Spinal cord (tissue), 10 donors: ENCODE measurements around the gene SLC44A1. TPM values are rescaled to one million over a fixed set of nuclear protein-coding genes. Genes with fewer than 3 reads are reported as not detected.

Experiments used
- DNase-seq, 6 donors: peaks; one replicate each; pipeline versions ENCODE4 v3.0.0 to v3.0.0-alpha.2; 2013 to 2015; ENCODE audit warnings: low spot score in 6 of 6, low read depth in 4 of 6
- H3K27ac ChIP-seq: one replicate; pipeline ENCODE4 v1.5.1; 2013; ENCODE audit warnings: low read depth, low read length, control low read depth
- H3K27me3 ChIP-seq: one replicate; pipeline ENCODE4 v1.6.1; 2013; ENCODE audit warnings: low read length; ENCODE audit not compliant: control insufficient read depth, insufficient read depth
- H3K36me3 ChIP-seq: one replicate; pipeline ENCODE4 v1.6.1; 2013; ENCODE audit warnings: low read length; ENCODE audit not compliant: control insufficient read depth, insufficient read depth
- H3K4me1 ChIP-seq: one replicate; pipeline ENCODE4 v1.6.1; 2013; ENCODE audit warnings: low read length; ENCODE audit not compliant: control insufficient read depth, insufficient read depth
- H3K4me3 ChIP-seq: one replicate; pipeline ENCODE4 v1.5.1; 2013; ENCODE audit warnings: low read depth, low read length, control low read depth
- H3K9me3 ChIP-seq: one replicate; pipeline ENCODE4 v1.6.1; 2013; ENCODE audit warnings: low read length; ENCODE audit not compliant: control insufficient read depth, insufficient read depth
- WGBS: methylation state at CpG from one replicate; pipeline ENCODE4 v1.1.5; 2013; ENCODE audit warnings: missing lambda C conversion rate; ENCODE audit not compliant: insufficient coverage; 5-methylcytosine and 5-hydroxymethylcytosine counted together
- polyA plus RNA-seq, 2 donors: library from polyadenylated mRNA; unstranded; fragments of 120-200 nt; gene quantifications; one replicate each; pipeline ENCODE4 v1.2.1, GENCODE V29; 2013; ENCODE audit not compliant: insufficient read length in 2 of 2
- total RNA-seq, 2 donors: library from RNA; depleted of rRNA in 1 of 2; stranded (reverse); fragments of 120-200 nt in 1 of 2; fragments of >200 nt in 1 of 2; gene quantifications; one replicate each; pipeline versions ENCODE4 v1.2.3 to v1.2.4, GENCODE V29; 2013 to 2014
- donor health status: healthy.

Gene SLC44A1
- total and polyA plus RNA-seq, 4 donors = 111 to 173 (median 147) TPM

DNA sequence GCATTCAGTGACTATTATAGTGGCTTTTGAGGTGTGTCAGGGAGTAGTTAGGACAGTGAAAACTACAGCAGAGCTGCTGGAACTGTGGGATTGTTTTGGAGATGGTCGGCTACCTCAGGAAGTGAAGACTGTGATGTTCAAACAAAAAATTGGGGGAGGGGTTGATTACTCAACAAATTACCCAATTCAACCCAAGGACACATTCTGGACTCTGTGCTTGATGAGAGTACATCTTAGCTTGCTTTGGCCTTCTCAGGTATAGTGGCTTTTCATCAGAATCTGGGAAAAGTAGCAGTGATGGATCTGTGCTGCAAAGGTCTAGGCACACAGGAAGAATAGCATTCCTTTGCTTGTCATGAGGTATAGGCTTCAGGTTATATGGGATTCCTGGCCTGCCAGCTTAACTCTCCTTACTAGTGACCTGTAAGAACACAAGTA lies 47.0 kb downstream of the SLC44A1 start:
- H3K27me3 ChIP-seq = no peaks in the 10 kb centered on the region
- H3K36me3 ChIP-seq = no peaks in the 10 kb centered on the region
- WGBS = no CpG with 5 or more reads among the region's 1 CpG
- H3K4me1 ChIP-seq = peaks cover 4% of the 10 kb centered on the region
- no peak overlapping the region for H3K4me3 ChIP-seq
- DNase-seq = no peak
- H3K27ac ChIP-seq = no peak overlapping the region
- no peaks in the 10 kb centered on the region for H3K9me3 ChIP-seq

DNA sequence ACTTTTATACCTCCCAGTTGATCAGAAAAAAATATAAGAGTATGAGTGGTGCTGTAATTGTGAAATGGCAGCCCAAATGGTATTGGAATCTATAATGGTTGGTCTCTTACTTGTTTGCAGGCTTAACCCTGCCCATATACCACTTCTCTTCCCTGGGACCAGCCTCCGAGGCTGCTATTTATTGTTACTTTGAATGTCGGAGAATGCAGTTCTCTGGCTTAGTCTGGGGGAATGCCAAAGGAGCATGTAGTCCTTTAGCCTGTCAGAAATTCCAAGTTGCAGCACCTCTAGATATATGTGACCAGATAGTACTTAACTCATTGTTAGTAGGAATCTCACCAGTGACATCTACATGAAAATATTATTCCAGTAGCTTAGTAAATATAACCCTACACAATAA lies 47.5 kb downstream of the SLC44A1 start:
- Histone ChIP-seq H3K27ac (no peak overlapping the region), H3K27me3 (no peaks in the 10 kb centered on the region), H3K9me3 (no peaks in the 10 kb centered on the region), H3K4me1 (peaks cover 4% of the 10 kb centered on the region), H3K36me3 (no peaks in the 10 kb centered on the region), H3K4me3 (no peak overlapping the region)
- no peak for DNase-seq
- WGBS = no CpG with 5 or more reads among the region's 2 CpGs

DNA sequence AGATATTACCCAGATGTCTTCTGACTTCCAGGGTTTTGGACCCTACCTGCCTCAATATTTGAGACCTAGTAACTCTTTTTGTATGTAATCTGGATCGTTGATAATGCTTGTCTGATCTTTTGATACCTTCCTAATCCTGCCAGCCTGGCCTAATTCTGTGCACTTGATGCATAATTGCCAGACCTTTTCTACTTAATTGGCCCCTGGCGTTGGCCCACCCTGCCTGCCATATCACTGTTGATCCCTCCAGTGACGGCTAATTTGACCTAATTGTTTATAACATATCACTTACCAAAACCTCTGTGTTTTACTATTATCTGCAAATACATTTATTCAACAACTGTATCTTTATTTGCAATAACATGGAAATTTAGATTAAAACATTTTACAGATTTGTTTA lies 49.0 kb downstream of the SLC44A1 start:
- 61% methylated on average over 2 of the region's 3 CpGs for WGBS
- H3K4me3 ChIP-seq = no peak overlapping the region
- peaks cover 11% of the 10 kb centered on the region for H3K4me1 ChIP-seq
- no peak for DNase-seq
- H3K9me3 ChIP-seq = no peaks in the 10 kb centered on the region
- H3K27me3 ChIP-seq = no peaks in the 10 kb centered on the region
- no peak overlapping the region for H3K27ac ChIP-seq
- no peaks in the 10 kb centered on the region for H3K36me3 ChIP-seq

DNA sequence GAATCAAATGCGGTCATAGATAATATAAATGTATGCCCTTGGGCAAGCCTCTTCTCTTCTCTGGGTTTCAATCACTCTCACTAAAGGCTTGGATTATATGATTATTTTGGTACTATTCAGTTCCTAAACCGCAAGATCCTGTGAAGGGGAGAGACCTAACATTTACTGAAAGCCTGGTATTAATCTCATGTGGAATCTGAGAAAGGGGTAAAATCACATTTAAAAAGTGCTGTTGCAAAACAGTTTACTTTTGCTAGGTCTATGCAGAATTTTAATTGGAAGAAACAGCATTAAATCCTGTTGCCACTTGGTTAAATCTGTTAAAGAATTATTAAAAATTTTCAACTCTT lies 50.7 kb downstream of the SLC44A1 start:
- Histone ChIP-seq H3K27me3 (no peaks in the 10 kb centered on the region), H3K9me3 (no peaks in the 10 kb centered on the region), H3K4me3 (no peak overlapping the region), H3K36me3 (peaks cover 4% of the 10 kb centered on the region), H3K4me1 (peaks cover 11% of the 10 kb centered on the region), H3K27ac (no peak overlapping the region)
- DNase-seq = no peak
- no CpG with 5 or more reads among the region's 2 CpGs for WGBS

DNA sequence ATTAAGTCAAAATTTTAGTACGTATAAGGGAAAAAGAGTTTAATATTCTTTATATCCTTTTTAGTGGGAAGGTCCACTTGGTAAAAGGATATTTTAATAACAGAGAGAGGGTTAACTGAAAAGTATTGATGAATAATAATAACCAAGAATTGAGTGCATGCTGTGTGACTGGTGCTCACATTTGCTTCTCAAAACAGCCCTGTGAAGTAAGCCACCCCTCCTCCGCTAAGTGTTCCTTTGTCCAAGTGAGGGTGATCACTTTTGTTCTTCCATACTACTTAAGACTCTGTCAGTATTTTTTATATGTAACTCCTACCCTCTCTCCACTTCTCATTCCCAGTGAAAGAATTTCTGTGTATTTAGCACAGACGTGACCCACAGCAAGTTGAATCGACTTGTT lies 51.5 kb downstream of the SLC44A1 start:
- no CpG with 5 or more reads among the region's 4 CpGs for WGBS
- Histone ChIP-seq H3K9me3 (no peaks in the 10 kb centered on the region), H3K36me3 (peaks cover 4% of the 10 kb centered on the region), H3K4me1 (peaks cover 11% of the 10 kb centered on the region), H3K4me3 (no peak overlapping the region), H3K27ac (peak overlapping the region; percentile 65), H3K27me3 (no peaks in the 10 kb centered on the region)
- no peak for DNase-seq

DNA sequence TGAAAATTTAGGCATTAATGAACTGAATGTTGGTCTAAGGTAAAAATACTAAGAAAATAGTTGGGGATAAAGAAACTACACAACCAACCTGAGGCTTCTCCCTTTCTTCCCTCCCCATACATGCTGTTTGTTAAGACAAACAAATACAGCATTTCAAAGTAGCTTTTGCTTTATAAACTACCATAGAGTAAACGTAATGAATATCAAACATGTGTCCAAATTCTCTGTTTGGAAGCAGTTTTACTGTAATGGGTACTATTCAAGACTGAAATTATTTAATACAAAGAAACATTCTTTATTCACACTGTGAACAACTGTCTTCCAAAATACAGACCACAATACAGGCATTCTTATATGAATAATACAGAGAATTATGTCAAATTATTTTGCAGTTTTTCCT lies 52.0 kb downstream of the SLC44A1 start:
- H3K27ac ChIP-seq = peak overlapping the region; percentile 65
- no peak overlapping the region for H3K4me3 ChIP-seq
- peaks cover 4% of the 10 kb centered on the region for H3K36me3 ChIP-seq
- peaks cover 11% of the 10 kb centered on the region for H3K4me1 ChIP-seq
- DNase-seq = no peak
- WGBS = no CpG with 5 or more reads among the region's 1 CpG
- H3K27me3 ChIP-seq = no peaks in the 10 kb centered on the region
- H3K9me3 ChIP-seq = no peaks in the 10 kb centered on the region

DNA sequence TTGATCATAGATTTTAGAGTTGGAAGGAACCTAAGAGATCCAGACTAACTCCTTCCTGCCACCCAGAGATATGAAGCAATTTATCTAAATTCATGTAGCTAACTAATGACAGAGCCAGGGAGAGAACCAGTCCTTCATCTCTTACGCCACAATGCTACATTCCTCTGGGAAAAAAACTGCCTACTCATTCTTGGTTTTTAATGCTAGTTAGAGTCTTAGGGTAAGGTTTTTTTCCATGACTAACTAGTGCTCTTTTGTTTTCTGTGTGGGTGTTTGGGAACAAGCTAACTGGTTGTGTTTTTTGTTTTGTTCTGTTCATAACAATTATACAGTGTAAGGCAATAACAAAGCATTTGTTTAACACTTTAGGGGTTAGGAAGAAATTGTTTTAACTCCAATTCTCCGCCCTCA lies 52.4 kb downstream of the SLC44A1 start:
- DNase-seq = peak in 1 of 6 donors; percentile 23

DNA sequence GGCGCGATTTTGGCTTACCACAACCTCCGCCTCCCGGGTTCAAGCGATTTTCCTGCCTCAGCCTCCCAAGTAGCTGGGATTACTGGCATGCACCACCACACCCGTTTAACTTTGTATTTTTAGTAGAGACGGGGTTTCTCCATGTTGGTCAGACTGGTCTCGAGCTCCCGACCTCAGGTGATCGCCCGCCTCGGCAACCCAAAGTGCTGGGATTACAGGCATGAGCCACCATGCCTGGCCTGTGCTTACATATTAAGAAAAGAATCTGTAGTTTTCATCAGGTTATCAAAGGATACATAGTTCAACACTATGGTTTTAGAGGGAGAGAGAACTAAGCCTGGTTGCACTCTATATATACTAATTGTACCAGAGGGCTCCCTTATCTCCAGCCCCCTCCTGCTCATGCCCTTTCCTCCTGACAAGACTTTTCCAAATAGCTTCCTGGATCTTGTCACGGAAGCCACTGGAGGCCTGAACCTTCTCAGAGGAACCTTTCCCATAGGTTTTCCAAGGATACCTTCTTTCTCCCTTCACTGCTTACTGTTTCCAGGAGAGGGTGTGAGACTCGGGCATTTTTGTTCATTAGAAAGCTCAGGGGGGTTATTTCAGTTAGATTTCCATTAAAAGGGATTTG lies 53.1 kb downstream of the SLC44A1 start:
- Histone ChIP-seq H3K4me1 (peaks cover 11% of the 10 kb centered on the region), H3K9me3 (no peaks in the 10 kb centered on the region), H3K27me3 (no peaks in the 10 kb centered on the region), H3K36me3 (peaks cover 4% of the 10 kb centered on the region), H3K4me3 (no peak overlapping the region), H3K27ac (no peak overlapping the region)
- WGBS = 92% methylated on average over 8 of the region's 14 CpGs
- no peak for DNase-seq

More for the DNA sequence above, 52.4 kb downstream of the SLC44A1 start:
- Histone ChIP-seq H3K9me3 (no peaks in the 10 kb centered on the region), H3K27me3 (no peaks in the 10 kb centered on the region), H3K36me3 (peaks cover 4% of the 10 kb centered on the region), H3K4me1 (peaks cover 11% of the 10 kb centered on the region), H3K4me3 (no peak overlapping the region), H3K27ac (peak overlapping the region; percentile 50)
- WGBS = no CpG with 5 or more reads among the region's 2 CpGs

DNA sequence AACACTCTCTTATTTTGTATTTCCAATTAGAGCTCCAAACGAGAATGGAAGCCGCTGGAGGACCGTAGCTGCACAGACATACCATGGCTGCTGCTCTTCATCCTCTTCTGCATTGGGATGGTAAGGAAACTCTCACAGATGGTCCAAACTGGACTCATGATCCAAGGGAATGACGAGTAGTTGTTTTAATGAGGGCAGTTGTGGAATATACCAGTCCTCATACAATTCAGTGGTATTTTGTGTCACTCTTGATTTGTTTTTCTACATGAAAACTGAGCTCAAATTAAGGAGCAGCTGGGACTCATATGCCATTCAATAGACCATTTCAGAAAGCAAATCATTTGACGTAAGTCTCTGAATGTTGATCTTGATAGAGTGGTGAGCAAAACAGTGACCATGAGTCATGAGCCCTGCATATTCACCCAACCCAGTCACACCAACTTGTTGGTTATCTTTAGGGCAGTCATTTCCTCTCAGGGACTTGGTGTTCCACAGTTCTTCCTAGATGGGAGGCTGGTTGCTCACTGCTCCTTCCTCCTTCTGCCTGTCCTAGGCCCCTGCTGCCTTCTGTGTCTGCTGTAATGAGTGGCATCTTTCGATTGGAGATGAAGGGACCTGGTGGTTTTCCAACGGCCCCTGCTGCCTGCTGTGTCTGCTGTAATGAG lies 54.9 kb downstream of the SLC44A1 start:
- H3K27ac ChIP-seq = no peak overlapping the region
- H3K4me1 ChIP-seq = peaks cover 7% of the 10 kb centered on the region
- DNase-seq = no peak

DNA sequence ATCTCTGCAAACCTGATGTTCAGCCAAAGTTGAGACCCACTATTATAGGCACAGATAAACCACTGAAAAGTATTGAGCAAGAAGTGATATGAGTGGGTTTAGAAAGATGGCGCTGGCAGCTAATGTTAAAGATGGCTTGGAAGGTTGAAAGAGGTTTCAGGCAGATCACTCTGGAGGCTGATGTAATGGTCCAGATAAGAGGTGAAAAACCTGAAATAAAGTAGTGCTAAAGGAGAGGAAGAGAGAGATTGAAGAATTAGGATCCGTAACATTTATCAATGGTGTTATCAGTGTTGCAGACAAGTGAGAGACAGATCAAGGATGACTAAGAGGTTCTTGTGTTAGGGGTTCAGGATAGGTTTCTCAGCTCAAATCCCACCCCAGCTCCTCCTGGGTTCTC lies 58.3 kb downstream of the SLC44A1 start:
- 100% methylated on average over 2 of the region's 2 CpGs for WGBS
- peaks cover under 1% of the 10 kb centered on the region for H3K4me1 ChIP-seq
- H3K4me3 ChIP-seq = no peak overlapping the region

More for the DNA sequence above, 54.9 kb downstream of the SLC44A1 start:
- peaks cover 4% of the 10 kb centered on the region for H3K36me3 ChIP-seq
- no peaks in the 10 kb centered on the region for H3K27me3 ChIP-seq
- H3K9me3 ChIP-seq = no peaks in the 10 kb centered on the region
- no peak overlapping the region for H3K4me3 ChIP-seq
- WGBS = 82% methylated on average over 5 of the region's 7 CpGs

More for the DNA sequence above, 58.3 kb downstream of the SLC44A1 start:
- Histone ChIP-seq H3K27ac (no peak overlapping the region), H3K9me3 (no peaks in the 10 kb centered on the region), H3K27me3 (no peaks in the 10 kb centered on the region), H3K36me3 (peaks cover 4% of the 10 kb centered on the region)
- no peak for DNase-seq
